GM21381 (cell line): ENCODE results near the gene PEAK3.
A peak's percentile ranks its signal among the peaks of the same experiment; 100 is the strongest.

Experiments used
- ATAC-seq: cut with Tn5 transposase; IDR thresholded peaks from one replicate; pipeline ENCODE4 v1.9.1; 2021; ENCODE audit warnings: mild to moderate bottlenecking, moderate library complexity; ENCODE audit not compliant: unreplicated experiment

PEAK3 gene, protein sequence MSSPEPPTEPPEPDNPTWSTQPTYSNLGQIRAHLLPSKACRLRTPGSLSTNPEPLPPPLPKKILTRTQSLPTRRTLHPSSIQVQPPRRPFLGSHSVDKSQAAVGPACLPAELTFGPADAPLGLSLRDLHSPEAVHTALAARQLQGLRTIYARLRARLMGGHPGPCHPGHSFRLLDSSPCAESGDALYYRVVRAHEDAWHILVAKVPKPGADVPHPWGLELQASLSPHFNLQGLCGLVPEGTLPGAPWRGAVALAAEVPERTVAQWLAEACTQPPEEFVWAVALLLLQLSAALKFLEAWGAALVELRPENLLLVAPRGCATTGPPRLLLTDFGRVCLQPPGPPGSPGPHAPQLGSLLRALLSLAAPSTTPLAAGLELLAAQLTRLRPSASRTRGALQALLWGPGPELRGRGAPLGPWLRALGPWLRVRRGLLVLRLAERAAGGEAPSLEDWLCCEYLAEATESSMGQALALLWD

GRCh38 chr19:2282062-2282861 lies at the start of gene PEAK3:
PEAK3 (minus strand) TSS chr19:2282175; CDS start chr19:2280931, 1,244 bp downstream.
- ATAC-seq: no peak

DNA sequence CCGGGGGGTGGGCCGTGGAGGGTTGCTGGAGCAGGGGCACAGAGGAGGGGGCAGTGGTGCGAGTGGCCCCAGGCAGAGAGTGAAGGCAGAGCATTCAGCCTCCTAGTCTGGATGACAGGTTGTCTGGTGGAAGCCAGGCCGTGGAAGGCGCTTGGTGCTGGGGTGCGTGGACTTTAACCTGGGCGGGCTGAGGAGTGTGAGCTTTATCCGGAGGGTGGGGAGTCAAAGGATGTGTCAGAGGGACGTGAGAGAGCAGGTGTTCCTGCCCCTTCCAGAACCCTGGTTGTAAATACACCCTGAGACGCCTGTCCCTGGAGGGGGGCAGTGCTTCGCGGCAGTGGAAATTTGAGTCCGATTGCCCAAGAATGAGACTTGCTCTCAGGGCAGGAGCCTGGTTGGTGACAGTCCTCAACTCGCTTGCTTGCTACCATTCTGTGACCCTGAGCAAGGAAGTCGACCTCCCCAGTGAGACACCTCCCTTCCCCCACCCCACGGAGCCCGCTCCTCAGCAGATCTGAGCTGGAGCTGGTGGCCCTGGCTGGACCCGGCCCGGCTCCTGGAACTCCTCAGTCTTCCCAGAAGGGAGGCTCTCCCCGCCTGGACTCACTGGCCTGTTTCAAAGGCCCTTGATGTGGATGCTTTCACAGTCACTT lies 48.8 kb upstream of the PEAK3 start:
- ATAC-seq: no peak

DNA sequence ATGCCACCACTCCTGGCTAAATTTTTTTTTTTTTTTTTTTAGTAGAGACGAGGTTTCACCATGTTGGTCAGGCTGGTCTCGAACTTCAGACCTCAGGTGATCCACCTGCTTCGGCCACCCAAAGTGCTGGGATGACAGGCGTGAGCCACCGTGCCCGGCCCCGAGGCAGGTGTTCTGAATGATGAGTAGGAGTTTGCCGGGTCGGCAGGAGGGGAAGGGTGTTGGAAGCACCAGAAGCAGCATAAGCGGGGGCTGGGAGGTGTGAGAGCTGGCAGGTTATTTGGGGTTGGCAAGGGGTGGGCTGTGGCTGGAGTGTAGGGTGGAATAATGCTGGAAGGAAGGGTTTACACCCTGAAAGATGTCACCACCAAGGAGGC lies 48.3 kb upstream of the PEAK3 start:
- no peak for ATAC-seq

- no peak for ATAC-seq
Observed at GRCh38 chr19:2329501-2329916, 47.5 kb upstream of the PEAK3 start.

GRCh38 chr19:2329149-2329478 lies 47.1 kb upstream of the PEAK3 start:
- no peak for ATAC-seq

DNA sequence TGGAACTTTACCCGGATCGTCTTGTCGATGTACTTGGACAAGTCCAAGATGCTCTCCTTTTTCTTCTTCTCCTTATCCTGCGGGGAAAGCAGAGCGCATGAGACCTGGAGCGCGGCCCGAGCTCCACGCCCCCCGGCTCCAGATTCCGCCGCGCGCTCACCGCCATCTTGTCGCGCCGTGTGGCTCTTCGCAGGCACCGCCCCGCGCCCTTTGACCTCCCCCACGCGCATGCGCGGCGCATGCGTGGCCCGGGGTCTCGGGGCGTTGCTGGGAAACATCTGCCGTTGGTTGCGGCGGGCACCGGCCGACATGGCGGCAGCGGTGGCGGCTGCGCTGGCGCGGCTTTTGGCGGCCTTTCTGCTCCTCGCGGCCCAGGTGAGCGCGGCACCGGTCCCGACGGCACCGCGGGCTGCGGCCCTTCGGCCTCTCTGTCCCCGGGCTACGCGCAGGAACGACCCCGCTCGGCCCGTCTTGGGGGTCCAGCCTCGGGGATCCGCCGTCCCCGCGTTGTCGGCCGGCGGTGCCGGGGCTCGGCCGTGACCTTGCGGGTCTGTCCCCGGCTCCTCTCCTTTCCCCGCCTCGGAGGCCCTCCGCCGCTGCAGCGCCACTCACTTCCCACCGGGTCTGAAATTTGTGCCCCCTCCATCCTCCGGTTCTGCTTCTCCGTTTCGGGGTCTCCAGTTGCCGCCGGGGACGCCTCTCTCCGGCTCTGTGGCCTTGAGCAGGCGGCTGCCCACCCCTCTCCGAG lies 46.6 kb upstream of the PEAK3 start, which contains the start of the genes LSM7 and SPPL2B:
Gene LSM7, minus strand, starts transcription at position 186 of the 748 bp plus-strand sequence. Its CDS starts 20 bp downstream, at position 166.
Gene SPPL2B, plus strand, starts transcription at position 284 of the 748 bp plus-strand sequence. Its CDS starts 26 bp downstream, at position 310.
- ATAC-seq: peak; percentile 68

DNA sequence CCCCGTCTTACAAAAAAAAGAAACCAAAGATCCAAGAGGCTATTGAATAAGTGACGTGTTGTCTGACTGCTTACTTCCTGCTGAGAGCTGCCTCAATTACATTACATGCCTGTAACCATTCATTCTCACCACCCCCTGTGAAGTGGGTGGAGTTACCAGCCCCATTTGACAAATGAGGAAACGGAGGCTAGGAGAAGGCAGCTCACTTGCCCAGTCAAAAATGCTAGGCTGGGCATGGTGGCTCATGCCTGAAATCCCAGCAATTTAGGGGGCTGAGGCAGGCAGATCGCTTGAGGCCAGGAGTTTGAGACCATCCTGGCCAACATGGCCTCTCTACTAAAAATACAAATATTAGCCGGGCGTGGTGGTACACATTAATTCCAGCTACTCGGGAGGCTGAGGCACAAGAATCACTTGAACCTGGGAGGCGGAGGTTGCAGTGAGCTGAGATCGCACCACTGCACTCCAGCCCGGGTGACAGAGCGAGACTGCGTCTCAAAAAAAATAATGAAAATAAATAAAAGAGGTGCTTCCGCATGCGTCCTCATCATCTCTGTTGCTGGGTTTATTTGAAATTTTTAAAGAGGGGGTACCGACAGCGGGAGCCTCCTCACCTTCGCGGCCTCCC lies 45.9 kb upstream of the PEAK3 start:
- ATAC-seq: no peak

GRCh38 chr19:2326699-2327360 lies 44.9 kb upstream of the PEAK3 start:
- ATAC-seq: no peak

DNA sequence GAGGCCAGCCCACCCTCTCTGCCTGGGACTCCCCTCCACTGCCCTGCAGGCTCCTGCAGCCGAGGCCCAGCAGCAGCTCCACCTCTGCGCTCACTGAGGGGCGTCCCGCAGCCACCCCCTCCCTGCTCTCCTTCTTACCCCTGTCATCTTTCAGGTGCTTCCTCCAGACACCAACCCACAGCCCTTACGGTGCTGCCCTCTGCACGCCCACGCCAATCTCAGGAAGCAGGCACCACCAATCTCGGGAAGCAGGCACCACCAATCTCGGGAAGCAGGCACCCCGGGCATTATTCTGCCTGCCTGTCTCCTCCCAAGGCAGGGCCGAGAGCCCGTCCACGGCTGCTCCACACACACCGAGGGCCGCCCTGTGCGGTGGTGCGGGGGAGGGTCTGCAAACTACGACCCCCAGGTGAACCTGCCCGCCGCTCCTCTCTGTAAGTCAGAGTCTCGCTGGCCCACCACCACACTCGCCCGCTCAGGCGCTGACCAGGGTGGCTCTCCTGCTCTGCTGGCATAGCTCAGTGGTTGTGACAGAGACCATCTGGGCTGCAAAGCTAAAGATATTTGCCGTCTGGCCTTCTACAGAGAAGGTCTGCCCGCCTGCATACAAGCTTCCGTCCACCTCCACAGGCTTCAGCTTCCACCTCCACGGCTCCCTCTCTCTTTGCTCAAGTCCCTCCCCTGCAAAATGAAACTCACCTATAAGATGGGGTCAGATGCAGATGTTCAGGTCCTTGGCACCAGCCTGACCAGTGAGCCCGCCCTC lies 43.5 kb upstream of the PEAK3 start:
- no peak for ATAC-seq

DNA sequence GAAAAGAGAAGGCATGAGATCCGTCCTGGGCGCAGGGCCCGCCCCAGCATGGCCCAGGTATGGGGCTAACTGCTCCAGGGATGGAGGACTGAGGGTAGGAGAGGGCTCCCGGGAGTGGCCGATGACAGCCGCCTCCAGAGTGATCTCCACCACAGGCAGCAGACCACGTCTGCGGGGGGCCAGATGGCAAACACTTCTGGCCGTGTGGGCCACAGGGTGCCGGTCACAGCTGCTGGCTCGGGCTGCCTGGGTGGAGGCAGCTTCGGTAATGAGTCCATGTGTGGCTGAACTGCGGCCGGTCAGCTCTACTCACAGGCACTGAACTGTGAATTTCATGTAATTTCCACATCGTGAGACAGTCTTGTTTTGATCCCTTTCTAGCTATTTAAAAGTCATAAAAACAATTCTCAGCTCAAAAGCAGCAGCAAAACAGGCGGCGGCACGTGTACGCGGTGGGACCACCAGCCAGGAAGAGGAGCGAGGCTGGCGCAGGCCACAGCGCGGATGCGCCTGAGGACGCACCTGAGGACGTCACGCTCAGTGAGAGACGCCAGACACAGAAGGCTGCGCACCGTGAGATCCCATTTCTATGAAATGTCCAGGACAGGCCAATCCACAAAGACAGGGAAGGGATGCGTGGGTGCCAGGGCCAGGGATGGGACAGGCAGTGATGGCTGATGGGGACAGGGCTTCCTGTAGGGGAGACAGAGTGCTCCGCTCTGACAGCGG lies 42.4 kb upstream of the PEAK3 start:
- ATAC-seq: no peak

DNA sequence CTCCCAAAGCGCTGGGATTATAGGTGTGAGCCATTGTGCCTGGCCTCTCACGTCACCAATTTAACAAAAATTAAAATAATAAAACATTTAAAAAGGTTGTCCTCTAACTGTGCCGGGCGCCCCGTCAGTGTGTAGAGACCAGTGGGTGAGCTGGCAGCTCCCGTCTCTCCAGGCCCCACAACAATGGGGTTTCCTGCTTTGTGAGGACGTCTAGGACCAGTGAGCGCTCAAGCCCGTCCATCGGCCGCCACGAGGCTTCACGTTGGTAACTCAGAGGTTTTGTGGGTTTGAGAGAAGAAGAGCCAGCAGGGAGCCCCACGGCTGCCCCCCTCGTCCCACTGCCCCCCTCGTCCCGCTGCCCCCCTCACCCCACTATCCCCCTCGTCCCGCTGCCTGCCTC lies 41.7 kb upstream of the PEAK3 start:
- ATAC-seq: no peak

DNA sequence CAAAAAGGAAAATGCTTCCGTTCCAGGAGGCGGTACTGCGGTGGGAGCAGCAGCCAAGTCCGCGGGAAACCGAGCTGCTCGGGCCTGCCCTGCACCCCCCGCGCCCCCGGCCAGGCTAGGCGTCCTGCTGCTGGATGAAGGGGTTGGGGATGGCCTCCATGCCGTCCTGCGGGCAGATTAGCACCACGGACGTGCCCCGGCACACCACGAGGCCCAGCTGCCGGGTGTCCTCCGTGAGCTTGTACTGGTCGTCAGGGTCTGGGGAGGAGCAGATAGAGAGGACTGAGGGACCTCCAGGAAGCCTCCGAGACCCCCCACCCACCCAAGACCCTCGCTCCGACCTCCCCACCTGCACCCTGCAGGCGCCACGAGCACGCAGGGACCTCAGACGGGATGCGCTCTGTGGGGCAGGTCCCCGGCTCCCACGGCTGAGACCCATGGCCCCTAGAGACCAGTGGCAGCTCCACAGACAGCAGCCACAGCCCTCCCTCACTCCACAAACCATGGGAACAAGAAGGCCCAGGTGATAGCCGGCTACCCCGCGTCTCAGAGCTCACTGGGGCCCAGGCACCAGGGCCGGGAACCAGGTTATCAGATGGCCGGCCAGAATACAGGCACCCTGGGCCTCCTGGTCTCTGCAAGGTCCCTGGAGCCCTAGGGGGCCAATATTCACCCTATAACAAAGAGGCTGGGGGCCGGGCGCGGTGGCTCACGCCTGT lies 39.7 kb upstream of the PEAK3 start:
- no peak for ATAC-seq

DNA sequence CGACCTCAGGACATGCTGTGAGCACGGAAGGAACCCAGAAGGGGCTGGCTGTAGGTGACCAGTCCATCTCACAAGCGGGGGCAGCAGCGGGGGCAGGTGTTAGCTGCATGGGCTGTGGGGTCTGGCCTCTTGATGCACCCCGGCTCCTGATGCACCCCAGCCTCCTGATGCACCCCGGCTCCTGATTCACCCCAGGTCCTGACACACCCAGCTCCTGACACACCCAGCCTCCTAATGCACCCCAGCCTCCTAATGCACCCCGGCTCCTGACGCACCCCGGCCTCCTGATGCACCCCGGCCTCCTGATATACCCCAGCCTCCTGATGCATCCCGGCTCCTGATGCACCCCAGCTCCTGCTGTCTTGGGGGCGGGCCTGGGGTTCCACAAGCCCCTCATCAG lies 39.0 kb upstream of the PEAK3 start:
- ATAC-seq: no peak

GRCh38 chr19:2320049-2320448 lies 38.1 kb upstream of the PEAK3 start:
- ATAC-seq: no peak

DNA sequence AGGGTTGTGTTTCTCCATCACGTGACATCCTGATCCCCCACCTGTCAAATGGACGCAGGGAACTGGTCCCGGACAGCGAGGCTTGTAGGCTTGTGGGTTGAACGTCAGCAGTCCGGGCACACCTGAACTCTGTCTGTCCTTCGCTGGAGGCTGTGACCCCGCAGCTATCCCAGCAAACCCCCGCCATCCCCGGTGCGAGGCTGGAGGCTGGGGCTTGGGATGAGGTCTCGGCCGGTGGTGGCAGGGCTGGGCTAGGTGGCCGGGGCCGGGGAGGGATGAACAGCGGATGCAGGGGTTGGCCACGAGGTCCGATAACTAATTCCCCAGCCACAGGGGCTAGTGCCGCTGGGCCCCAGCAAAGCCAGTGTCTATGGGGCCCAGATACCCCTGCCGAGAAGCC lies 37.6 kb upstream of the PEAK3 start:
- no peak for ATAC-seq

- no peak for ATAC-seq
Observed at GRCh38 chr19:2318923-2319322, 36.9 kb upstream of the PEAK3 start.

DNA sequence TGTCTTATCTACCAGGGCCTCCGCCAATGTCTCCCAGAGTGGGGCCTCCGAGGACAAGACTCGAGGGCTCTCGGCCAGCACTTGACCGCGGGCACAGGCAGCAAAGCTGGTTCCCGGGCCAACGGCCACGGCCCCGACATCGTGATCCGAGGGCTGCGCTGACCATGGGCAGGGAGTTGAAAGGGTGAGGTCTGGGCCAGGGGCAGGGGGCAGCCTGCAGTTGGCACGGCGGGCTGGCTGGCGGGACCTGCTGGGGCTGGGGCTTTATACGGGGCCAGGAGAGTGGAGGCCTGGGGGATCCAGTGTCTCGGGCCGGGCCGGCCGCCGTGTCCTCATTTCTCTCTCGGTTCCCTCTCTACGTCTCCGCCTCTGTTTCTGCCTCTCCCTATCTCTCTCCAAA lies 35.8 kb upstream of the PEAK3 start:
- no peak for ATAC-seq

DNA sequence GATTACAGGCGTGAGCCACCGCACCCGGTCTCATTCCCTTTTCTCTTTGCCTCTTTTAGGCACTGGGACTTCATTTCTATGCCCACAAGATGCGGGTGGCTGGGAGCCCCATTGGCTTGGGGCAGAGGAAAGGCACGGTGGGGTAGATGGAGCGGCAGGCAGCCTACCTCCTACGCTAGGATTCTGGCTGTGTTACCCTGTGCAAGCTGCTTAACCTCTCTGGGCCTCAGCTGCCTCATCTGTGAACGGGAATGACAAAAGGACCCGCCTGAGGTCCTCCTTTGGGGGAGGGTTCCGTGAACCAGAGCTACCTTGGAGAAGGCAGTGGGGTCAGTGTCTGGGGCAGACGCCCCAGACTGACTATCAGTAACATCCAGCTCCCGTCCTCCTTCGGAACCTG lies 35.3 kb upstream of the PEAK3 start:
- no peak for ATAC-seq
